Measurements from ENCODE around the gene TBC1D22A.

GRCh38 chr22:46879083-46879482 is 116.6 kb downstream of the TBC1D22A start:
- no peak for TF ChIP-seq CTCF (IDR thresholded peaks at IDR 0.05; ENCODE audit: poor library complexity, severe bottlenecking)
- no peak for TF ChIP-seq EZH2 (IDR thresholded peaks at IDR 0.05; ENCODE audit: borderline replicate concordance, insufficient read depth, low read length, poor library complexity, severe bottlenecking)
- TF ChIP-seq EP300 (conservative IDR thresholded peaks at IDR 0.05; ENCODE audit: poor library complexity, severe bottlenecking), result no peak
- TF ChIP-seq POLR2AphosphoS5 (IDR thresholded peaks at IDR 0.05), result no peak
- no peak for TF ChIP-seq TAF1 (IDR thresholded peaks at IDR 0.05; ENCODE audit: low read depth)
- no peak for TF ChIP-seq REST (IDR thresholded peaks at IDR 0.05; ENCODE audit: borderline replicate concordance)
- no peak for TF ChIP-seq RAD21 (conservative IDR thresholded peaks at IDR 0.05)
- no peak for TF ChIP-seq SMC3 (conservative IDR thresholded peaks at IDR 0.05; ENCODE audit: poor library complexity)
